ENCODE results near the gene KRTAP9-9. TPM values are rescaled to one million over a fixed set of nuclear protein-coding genes. Genes with fewer than 3 reads are reported as not detected.

The KRTAP9-9 gene
- total and polyA plus RNA-seq, 2 of the 8 experiments (the other 6 are each of a cell fraction or from before 2014, with no cell fraction given): not detected

GRCh38 chr17:41265078-41265477 is 9.9 kb downstream of the KRTAP9-9 start, which contains the start of gene KRTAP9-6 (continued):
- no peak for TF ChIP-seq CHD7 (IDR thresholded peaks at IDR 0.05; ENCODE audit: insufficient replicate concordance, low read length)
- no peak for TF ChIP-seq MAFK (IDR thresholded peaks at IDR 0.05; ENCODE audit: low read depth, low read length)
- no peak for TF ChIP-seq SP1 (IDR thresholded peaks at IDR 0.05; ENCODE audit: low read depth, low read length)
- no peak for TF ChIP-seq KDM5A (IDR thresholded peaks at IDR 0.05; ENCODE audit: low read length)
- no peak for TF ChIP-seq SRF (IDR thresholded peaks at IDR 0.05; ENCODE audit: low read depth, low read length)
- TF ChIP-seq BCL11A (IDR thresholded peaks at IDR 0.05; ENCODE audit: low read depth in 2 of 2, low read length in 2 of 2): no peak
- no peak for TF ChIP-seq POU5F1 (IDR thresholded peaks at IDR 0.05; ENCODE audit: low read depth, low read length)

Data from H1 (cell line).